GM23248 (cell line): ENCODE data around the gene TNXB. TPM values are rescaled to one million over a fixed set of nuclear protein-coding genes. Genes with fewer than 3 reads are reported as not detected.
"Not testable (repeated sequence)": the region's sequence is repeated elsewhere in the genome, so short reads cannot be mapped to it uniquely, and the experiment has no call there.

Experiments
- DNase-seq: peaks from one replicate; pipeline ENCODE4 v3.0.0-alpha.2; 2015
- H2AFZ ChIP-seq: fragments of 200-600 bp; sonication (generic); 2 replicates; pipeline ENCODE4 v1.6.1; 2016; ENCODE audit warnings: antibody characterized with exemption
- H3F3A ChIP-seq: fragments of 200-600 bp; sonication (generic); 2 replicates; pipeline ENCODE4 v1.6.1; 2016; ENCODE audit warnings: mild to moderate bottlenecking, antibody characterized with exemption, mixed run types; ENCODE audit not compliant: insufficient read depth
- H3K27ac ChIP-seq: fragments of 200-600 bp; sonication (generic); 2 replicates; pipeline ENCODE4 v1.5.1; 2016; ENCODE audit warnings: mild to moderate bottlenecking
- H3K27me3 ChIP-seq: fragments of 200-600 bp; sonication (generic); replicated peaks from 2 replicates; pipeline ENCODE4 v1.6.1; 2016; ENCODE audit warnings: mild to moderate bottlenecking; ENCODE audit not compliant: insufficient read depth
- H3K36me3 ChIP-seq: fragments of 200-600 bp; sonication (generic); 2 replicates; pipeline ENCODE4 v1.6.1; 2016; ENCODE audit warnings: low read depth, mild to moderate bottlenecking
- H3K4me1 ChIP-seq: fragments of 200-600 bp; sonication (generic); 2 replicates; pipeline ENCODE4 v1.6.1; 2016; ENCODE audit warnings: mild to moderate bottlenecking; ENCODE audit not compliant: insufficient read depth
- H3K4me2 ChIP-seq: fragments of 200-600 bp; sonication (generic); one replicate; pipeline ENCODE4 v1.6.1; 2016; ENCODE audit warnings: mild to moderate bottlenecking; ENCODE audit not compliant: unreplicated experiment
- H3K4me3 ChIP-seq: fragments of 200-600 bp; sonication (generic); 2 replicates; pipeline ENCODE4 v1.5.1; 2016; ENCODE audit warnings: mild to moderate bottlenecking
- H3K79me2 ChIP-seq: fragments of 200-600 bp; sonication (generic); 2 replicates; pipeline ENCODE4 v1.6.1; 2016; ENCODE audit warnings: mild to moderate bottlenecking; ENCODE audit not compliant: insufficient read depth
- H3K9ac ChIP-seq: fragments of 200-600 bp; sonication (generic); 2 replicates; pipeline ENCODE4 v1.6.1; 2016; ENCODE audit warnings: mild to moderate bottlenecking
- H3K9me2 ChIP-seq: fragments of 200-600 bp; sonication (generic); 2 replicates; pipeline ENCODE4 v1.6.1; 2016; ENCODE audit warnings: mixed run types, mild to moderate bottlenecking, moderate library complexity; ENCODE audit not compliant: insufficient read depth
- H3K9me3 ChIP-seq: fragments of 200-600 bp; sonication (generic); one replicate; pipeline ENCODE4 v1.6.1; 2017; ENCODE audit warnings: low read depth
- H4K20me1 ChIP-seq: fragments of 200-600 bp; sonication (generic); 2 replicates; pipeline ENCODE4 v1.6.0; 2016; ENCODE audit not compliant: insufficient read depth
- EZH2 ChIP-seq: fragments of 200-600 bp; sonication (generic); IDR thresholded peaks from 2 replicates; pipeline ENCODE4 v1.6.1; 2018; ENCODE audit warnings: antibody characterized with exemption, mild to moderate bottlenecking; ENCODE audit not compliant: insufficient read depth, poor library complexity, severe bottlenecking
- EZH2phosphoT487 ChIP-seq: fragments of 200-600 bp; sonication (generic); IDR thresholded peaks from 2 replicates; pipeline ENCODE4 v1.6.1; 2018; ENCODE audit warnings: antibody characterized with exemption, moderate library complexity, mild to moderate bottlenecking, low read depth; ENCODE audit not compliant: insufficient read depth
- WGBS, 2 experiments: methylation state at CpG; one replicate each; pipeline ENCODE4 v1.1.6; 2015 to 2017; ENCODE audit warnings: low lambda C conversion rate in 2 of 2, low coverage in 1 of 2; ENCODE audit errors: missing lambda C conversion rate in 2 of 2; 5-methylcytosine and 5-hydroxymethylcytosine counted together
- in situ Hi-C: fragments of 300-500 bp; cut with MboI; formaldehyde crosslinking; loops from 2 replicates; pipeline ENCODE4 v1.15.0; 2020
- polyA plus RNA-seq: library from polyadenylated mRNA; unstranded; fragments of >200 nt; fragmentation: Nextera tagmentation; extraction: Ambion mirVana; gene quantifications from 2 replicates; pipeline ENCODE4 v1.2.1, GENCODE V29; 2016
- total RNA-seq: library from RNA; depleted of rRNA; stranded (reverse); fragments of >200 nt; shearing (Covaris generic); gene quantifications from 2 replicates; pipeline ENCODE4 v1.2.3, GENCODE V29; 2014

TNXB gene
- total and polyA plus RNA-seq, 2 experiments from 2014 or later, result 5.2 to 23.8 TPM

GRCh38 chr6:32107406-32107805 is 1.7 kb downstream of the TNXB start:
- Histone ChIP-seq H3K27ac (peak overlapping the region; percentile 40; the same call in 1 of the 2 replicates), H3F3A (0 out of 2 replicates have a peak, but pooled peaks cover 4% of the 10 kb centered on the region), H4K20me1 (no peaks in the 10 kb centered on the region), H3K4me1 (peaks cover 35% of the 10 kb centered on the region), H3K9me2 (no peaks in the 10 kb centered on the region), H3K27me3 (no peaks in the 10 kb centered on the region), H3K4me2 (peak overlapping the region; percentile 81), H3K79me2 (no peaks in the 10 kb centered on the region), H3K9ac (peak overlapping the region; percentile 71), H3K36me3 (no peaks in the 10 kb centered on the region; the same call in 1 of the 2 replicates), H3K4me3 (peak overlapping the region; percentile 64), H3K9me3 (no peaks in the 10 kb centered on the region), H2AFZ (no peak overlapping the region)
- no peak for TF ChIP-seq EZH2phosphoT487
- TF ChIP-seq EZH2, result no peak
- in situ Hi-C loops, result no loop called here
- peak; percentile 62 for DNase-seq
- WGBS, 2 experiments, result 35 to 38% methylated on average over 1 of the region's 1 CpG

DNA sequence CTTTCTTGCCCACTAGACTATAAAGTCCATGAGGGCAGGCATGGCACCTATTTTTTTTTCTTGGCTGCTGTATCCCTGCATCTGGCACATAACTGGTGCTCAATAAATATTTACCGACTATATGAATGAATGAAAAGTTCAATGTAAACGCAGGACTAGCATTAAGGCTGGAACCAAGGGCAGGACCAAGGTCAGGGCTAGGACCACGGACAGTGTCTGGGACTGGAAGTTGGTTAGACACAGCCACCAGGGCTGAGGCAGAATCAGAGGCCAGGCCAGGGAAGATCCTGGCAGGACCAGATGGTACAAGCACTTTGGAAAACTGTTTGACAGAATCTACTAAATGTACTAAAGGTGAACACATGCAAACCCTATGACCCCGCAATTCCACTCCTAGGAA is 3.7 kb downstream of the TNXB start:
- peak; percentile 64 for DNase-seq
- no peak for TF ChIP-seq EZH2phosphoT487
- no peak for TF ChIP-seq EZH2
- H3K9me2 ChIP-seq, result no peaks in the 10 kb centered on the region
- no peaks in the 10 kb centered on the region for H4K20me1 ChIP-seq
- H3K27me3 ChIP-seq, result no peaks in the 10 kb centered on the region
- in situ Hi-C loops, result no loop called here
- H3K4me1 ChIP-seq, result peaks cover 25% of the 10 kb centered on the region
- H2AFZ ChIP-seq, result no peak overlapping the region
- H3K36me3 ChIP-seq, result no peaks in the 10 kb centered on the region
- no peak overlapping the region for H3K4me2 ChIP-seq
- H3K27ac ChIP-seq, result no peak overlapping the region
- 0 out of 2 replicates have a peak, but pooled peaks cover 4% of the 10 kb centered on the region for H3F3A ChIP-seq
- H3K9ac ChIP-seq, result no peak overlapping the region
- WGBS, 2 experiments, result 89 to 92% methylated on average over 4 of the region's 4 CpGs
- H3K79me2 ChIP-seq, result no peaks in the 10 kb centered on the region
- no peak overlapping the region for H3K4me3 ChIP-seq
- H3K9me3 ChIP-seq, result no peaks in the 10 kb centered on the region

GRCh38 chr6:32102255-32102654 is 6.9 kb downstream of the TNXB start:
- no peaks in the 10 kb centered on the region for H3K9me2 ChIP-seq
- no peaks in the 10 kb centered on the region for H3K36me3 ChIP-seq
- H2AFZ ChIP-seq, result no peak overlapping the region
- no peak overlapping the region for H3K9ac ChIP-seq
- H3K27me3 ChIP-seq, result no peaks in the 10 kb centered on the region
- no peak overlapping the region for H3K4me3 ChIP-seq
- in situ Hi-C loops, result no loop called here
- peaks cover 6% of the 10 kb centered on the region for H3K4me1 ChIP-seq
- TF ChIP-seq EZH2, result no peak
- TF ChIP-seq EZH2phosphoT487, result no peak
- no peaks in the 10 kb centered on the region for H3K9me3 ChIP-seq
- no peak for DNase-seq
- H3K4me2 ChIP-seq, result no peak overlapping the region
- no peaks in the 10 kb centered on the region for H4K20me1 ChIP-seq
- H3K27ac ChIP-seq, result no peak overlapping the region
- no peaks in the 10 kb centered on the region for H3F3A ChIP-seq
- H3K79me2 ChIP-seq, result no peaks in the 10 kb centered on the region
- 59 to 85% methylated on average over 3 of the region's 3 CpGs for WGBS, 2 experiments

DNA sequence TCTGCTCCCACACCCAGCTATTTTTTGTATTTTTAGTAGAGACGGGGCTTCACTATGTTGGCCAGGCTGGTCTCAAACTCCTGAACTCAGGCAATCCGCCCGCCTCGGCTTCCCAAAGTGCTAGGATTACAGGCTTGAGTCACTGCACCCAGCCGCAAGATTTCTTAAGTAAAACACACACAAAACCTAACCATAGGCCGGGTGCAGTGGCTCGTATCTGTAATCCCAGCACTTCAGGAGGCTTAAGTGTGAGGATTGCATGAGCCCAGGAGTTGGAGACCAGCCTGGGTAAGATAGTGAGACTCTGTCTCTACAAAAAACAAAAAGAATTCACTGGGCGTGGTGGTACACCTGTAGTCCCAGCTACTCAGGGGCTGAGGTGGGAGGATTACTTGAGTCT is 8.9 kb downstream of the TNXB start:
- in situ Hi-C loops, H3K9ac ChIP-seq, H3K79me2 ChIP-seq, H2AFZ ChIP-seq, H3K4me3 ChIP-seq, H3K36me3 ChIP-seq, H3K4me1 ChIP-seq, H4K20me1 ChIP-seq, DNase-seq, H3K27me3 ChIP-seq, H3K4me2 ChIP-seq, H3K9me2 ChIP-seq, H3F3A ChIP-seq, H3K9me3 ChIP-seq, H3K27ac ChIP-seq: not testable (repeated sequence)
- 83 to 89% methylated on average over 8 of the region's 8 CpGs for WGBS, 2 experiments

DNA sequence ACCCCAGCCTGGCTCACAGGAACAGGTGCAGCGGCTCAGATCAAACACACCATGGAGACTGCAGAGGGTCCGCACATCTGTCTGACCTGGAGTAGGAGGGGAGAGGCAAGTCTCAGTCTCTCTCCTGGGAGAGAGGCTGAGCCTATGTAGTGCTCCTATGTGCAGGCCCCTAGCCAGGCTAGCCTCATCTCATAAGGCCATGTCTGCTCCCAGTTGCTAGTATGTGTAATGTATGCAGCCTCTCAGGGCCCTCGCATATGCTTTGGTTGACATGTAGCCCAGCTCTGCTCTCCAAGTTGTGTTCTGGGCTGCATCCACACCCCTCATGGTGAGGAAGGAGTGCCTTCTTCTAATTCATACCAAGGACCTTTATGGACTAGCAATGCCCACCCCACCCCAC is 11.8 kb downstream of the TNXB start:
- peaks cover 21% of the 10 kb centered on the region for H3F3A ChIP-seq
- 94 to 97% methylated on average over 3 of the region's 3 CpGs for WGBS, 2 experiments
- in situ Hi-C loops, result no loop called here
- no peaks in the 10 kb centered on the region for H3K9me3 ChIP-seq
- H3K9me2 ChIP-seq, result no peaks in the 10 kb centered on the region
- H3K27me3 ChIP-seq, result no peaks in the 10 kb centered on the region
- H4K20me1 ChIP-seq, result no peaks in the 10 kb centered on the region
- H3K4me2 ChIP-seq, result no peak overlapping the region
- H3K4me1 ChIP-seq, result peaks cover 12% of the 10 kb centered on the region
- no peak overlapping the region for H3K27ac ChIP-seq
- no peak overlapping the region for H3K4me3 ChIP-seq
- no peaks in the 10 kb centered on the region for H3K36me3 ChIP-seq
- TF ChIP-seq EZH2 (no peak), EZH2phosphoT487 (no peak)
- H3K79me2 ChIP-seq, result no peaks in the 10 kb centered on the region
- no peak overlapping the region for H3K9ac ChIP-seq
- no peak for DNase-seq
- no peak overlapping the region for H2AFZ ChIP-seq
